Effector memory CD4-positive, alpha-beta T cell (primary cell): Measurements from ENCODE around the gene LARGE1.

ENCODE experiments used
- DNase-seq, 3 donors: peaks; one replicate each; pipeline ENCODE4 v3.0.0-alpha.2; 2020
- H3K27ac ChIP-seq: 2 replicates; pipeline ENCODE4 v1.7.0; 2013; ENCODE audit warnings: mild to moderate bottlenecking, low read length, moderate library complexity; ENCODE audit not compliant: insufficient read depth, poor library complexity, severe bottlenecking
- H3K27me3 ChIP-seq: replicated peaks from 2 replicates; pipeline ENCODE4 v1.7.0; 2013; ENCODE audit warnings: mild to moderate bottlenecking, low read length; ENCODE audit not compliant: insufficient read depth, control insufficient read depth, poor library complexity, severe bottlenecking
- H3K36me3 ChIP-seq: 2 replicates; pipeline ENCODE4 v1.7.0; 2013; ENCODE audit warnings: mild to moderate bottlenecking, low read length, moderate library complexity; ENCODE audit not compliant: control insufficient read depth, insufficient read depth
- H3K4me1 ChIP-seq: 2 replicates; pipeline ENCODE4 v1.7.0; 2013; ENCODE audit warnings: low read length, mild to moderate bottlenecking; ENCODE audit not compliant: control insufficient read depth, insufficient read depth, poor library complexity, severe bottlenecking
- H3K4me3 ChIP-seq: 2 replicates; pipeline ENCODE4 v1.7.0; 2013; ENCODE audit warnings: low read length, low read depth, mild to moderate bottlenecking; ENCODE audit not compliant: insufficient read depth, poor library complexity, severe bottlenecking
- H3K9me3 ChIP-seq: 2 replicates; pipeline ENCODE4 v1.7.0; 2013; ENCODE audit warnings: mild to moderate bottlenecking, low read length, moderate library complexity; ENCODE audit not compliant: control insufficient read depth

Gene LARGE1

DNA sequence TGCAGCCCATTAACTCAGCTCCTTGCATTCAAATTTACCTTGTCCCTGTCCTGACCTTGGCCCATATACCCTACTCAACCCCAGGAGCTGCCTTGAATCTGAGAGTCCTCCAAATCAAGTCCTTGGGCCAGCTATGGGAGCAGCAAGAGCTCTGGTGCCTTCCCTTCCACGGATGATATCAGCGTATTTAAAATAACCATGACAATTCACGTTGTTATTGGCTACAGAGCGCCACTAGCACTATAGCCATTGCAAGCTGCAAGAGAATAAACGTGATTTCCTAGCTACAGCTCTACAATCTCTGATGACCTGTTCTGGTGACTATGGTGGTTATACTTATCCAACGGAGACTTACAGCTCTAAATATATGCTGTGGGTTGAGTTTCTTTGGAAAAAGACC, 357.8 kb downstream of the LARGE1 start:
- no peak for DNase-seq
- Histone ChIP-seq H3K36me3 (no peaks in the 10 kb centered on the region), H3K4me1 (no peaks in the 10 kb centered on the region), H3K27me3 (no peaks in the 10 kb centered on the region), H3K4me3 (no peak overlapping the region), H3K27ac (no peak overlapping the region), H3K9me3 (no peaks in the 10 kb centered on the region)

DNA sequence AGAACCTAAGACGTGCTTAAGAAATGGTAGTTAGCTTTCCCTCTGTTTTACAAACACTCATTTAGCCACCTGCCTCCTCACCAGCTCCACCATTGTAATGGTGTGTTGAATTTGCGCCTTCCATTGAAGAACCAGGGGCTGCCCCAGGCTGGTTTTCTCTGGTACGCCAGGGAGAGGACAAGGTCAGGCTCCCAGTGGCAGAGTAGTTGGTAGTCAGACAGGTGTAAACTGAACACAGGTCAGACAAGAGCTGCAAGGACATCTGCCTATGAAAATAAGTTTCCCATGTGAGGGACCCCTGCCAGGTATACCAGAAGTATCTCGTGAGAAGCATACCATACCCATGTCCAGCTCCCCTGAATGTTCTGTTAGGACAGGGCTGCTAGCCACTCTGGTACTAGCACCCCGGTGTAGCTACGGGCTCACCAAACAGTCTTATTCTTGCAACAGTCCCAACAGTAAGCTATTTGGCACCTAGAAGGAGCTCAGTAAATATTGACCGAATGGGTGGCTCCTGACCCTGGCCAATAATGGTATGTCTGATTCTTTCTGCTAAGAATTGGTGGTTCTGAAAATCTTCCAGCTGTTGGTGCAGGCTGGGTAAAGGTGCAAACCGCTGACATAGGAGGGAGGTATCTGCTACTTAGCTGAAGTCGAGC, 359.0 kb downstream of the LARGE1 start:
- no peaks in the 10 kb centered on the region for H3K4me1 ChIP-seq
- no peaks in the 10 kb centered on the region for H3K9me3 ChIP-seq
- H3K27ac ChIP-seq = no peak overlapping the region
- no peaks in the 10 kb centered on the region for H3K27me3 ChIP-seq
- H3K36me3 ChIP-seq = no peaks in the 10 kb centered on the region
- no peak overlapping the region for H3K4me3 ChIP-seq
- no peak for DNase-seq

DNA sequence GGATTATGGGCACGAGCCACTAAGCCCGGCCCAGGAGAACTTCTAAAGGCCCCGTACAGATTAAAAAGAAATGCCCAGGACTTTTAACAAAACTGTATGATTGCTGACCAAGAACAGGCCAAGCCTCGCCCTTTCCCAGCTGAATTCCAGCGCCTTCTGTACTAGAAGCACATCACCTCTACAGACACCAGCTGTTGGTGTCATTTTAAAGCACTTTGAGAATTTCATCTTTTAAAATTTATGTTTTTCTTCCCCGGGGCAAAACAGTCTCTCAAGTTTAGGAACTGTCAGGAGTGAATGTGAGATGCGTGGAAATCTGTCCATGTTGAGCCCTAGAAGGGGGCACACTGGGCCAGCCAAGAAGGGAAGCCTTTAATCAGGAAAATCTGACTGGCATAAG, 362.4 kb downstream of the LARGE1 start:
- Histone ChIP-seq H3K27ac (no peak overlapping the region), H3K4me3 (no peak overlapping the region), H3K4me1 (no peaks in the 10 kb centered on the region), H3K9me3 (no peaks in the 10 kb centered on the region), H3K27me3 (no peaks in the 10 kb centered on the region), H3K36me3 (no peaks in the 10 kb centered on the region)
- DNase-seq = no peak

DNA sequence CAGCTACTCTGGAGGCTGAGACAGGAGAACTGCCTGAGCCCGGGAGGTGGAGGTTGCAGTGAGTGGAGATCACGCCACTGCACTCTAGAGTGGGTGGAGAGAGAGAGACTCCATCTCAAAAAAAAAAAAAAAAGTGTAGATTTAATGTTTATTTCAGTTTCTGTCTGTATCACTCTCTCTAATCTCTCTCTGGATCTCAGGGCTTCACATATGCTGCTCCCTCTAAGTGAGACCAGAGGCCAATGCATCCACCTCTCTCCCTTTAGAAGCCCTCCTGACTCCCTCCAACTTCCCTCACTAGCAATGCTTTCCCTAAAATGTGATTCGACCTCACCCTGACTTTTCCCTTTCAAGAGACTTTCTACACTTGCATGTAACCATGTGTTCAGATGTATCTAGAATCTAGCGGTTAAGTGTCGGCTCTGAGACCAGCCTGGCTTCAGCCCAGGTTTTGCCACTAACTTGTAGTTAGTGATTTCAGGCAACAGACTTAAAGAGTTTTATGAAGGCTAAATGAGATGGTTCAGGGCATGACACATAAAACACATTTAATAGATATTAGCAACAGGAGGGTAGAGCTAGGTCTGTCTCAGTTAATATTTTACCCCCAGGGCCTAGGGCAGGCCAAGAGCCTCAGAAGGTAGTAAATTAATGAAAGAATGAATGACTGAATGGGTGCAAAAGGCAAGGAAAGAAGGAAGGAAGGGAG, 364.3 kb downstream of the LARGE1 start:
- Histone ChIP-seq H3K27ac (no peak overlapping the region), H3K4me1 (no peaks in the 10 kb centered on the region), H3K36me3 (no peaks in the 10 kb centered on the region), H3K27me3 (no peaks in the 10 kb centered on the region), H3K9me3 (no peaks in the 10 kb centered on the region), H3K4me3 (no peak overlapping the region)
- no peak for DNase-seq

DNA sequence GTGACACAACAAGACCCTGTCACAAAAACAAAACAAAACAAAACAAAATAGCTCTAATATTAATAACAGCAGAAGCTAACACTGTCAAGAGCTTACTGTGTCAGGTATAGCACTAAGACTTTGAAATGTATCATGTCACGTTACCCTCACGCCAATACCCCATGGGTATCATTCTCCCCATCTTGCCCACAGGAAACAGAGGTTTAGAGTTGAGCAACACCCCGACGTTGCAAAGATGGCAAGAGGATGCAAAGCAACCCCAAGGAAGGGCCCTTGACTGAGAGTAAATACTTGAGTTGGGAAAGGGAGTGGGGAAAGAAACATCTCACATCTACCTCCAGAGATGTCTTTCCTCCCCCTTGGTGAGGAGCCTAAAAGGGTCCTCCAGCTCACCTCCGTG, 366.8 kb downstream of the LARGE1 start:
- no peaks in the 10 kb centered on the region for H3K4me1 ChIP-seq
- DNase-seq = no peak
- no peak overlapping the region for H3K4me3 ChIP-seq
- no peaks in the 10 kb centered on the region for H3K9me3 ChIP-seq
- no peaks in the 10 kb centered on the region for H3K27me3 ChIP-seq
- H3K27ac ChIP-seq = no peak overlapping the region
- H3K36me3 ChIP-seq = no peaks in the 10 kb centered on the region

DNA sequence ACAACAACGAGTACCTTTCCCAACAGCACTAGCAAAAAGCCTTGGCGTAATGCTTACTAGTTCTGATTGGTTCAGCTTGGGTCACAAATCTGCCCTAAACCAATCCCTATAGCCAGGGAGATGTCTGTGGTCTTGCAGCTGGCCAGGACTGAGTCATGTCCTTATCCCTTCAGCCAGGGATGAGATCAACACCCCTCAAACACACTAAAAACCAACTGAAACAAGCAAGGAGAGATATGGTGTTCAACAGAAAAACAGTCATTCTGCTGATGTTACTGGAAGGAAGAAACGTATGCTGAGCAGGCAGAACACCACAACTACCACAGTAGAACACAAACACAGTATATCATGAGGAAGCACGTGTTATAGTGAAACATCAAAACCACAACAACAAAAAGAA, 375.6 kb downstream of the LARGE1 start:
- no peaks in the 10 kb centered on the region for H3K4me1 ChIP-seq
- H3K36me3 ChIP-seq = no peaks in the 10 kb centered on the region
- no peak overlapping the region for H3K27ac ChIP-seq
- no peaks in the 10 kb centered on the region for H3K27me3 ChIP-seq
- H3K9me3 ChIP-seq = no peaks in the 10 kb centered on the region
- DNase-seq = no peak
- no peak overlapping the region for H3K4me3 ChIP-seq

DNA sequence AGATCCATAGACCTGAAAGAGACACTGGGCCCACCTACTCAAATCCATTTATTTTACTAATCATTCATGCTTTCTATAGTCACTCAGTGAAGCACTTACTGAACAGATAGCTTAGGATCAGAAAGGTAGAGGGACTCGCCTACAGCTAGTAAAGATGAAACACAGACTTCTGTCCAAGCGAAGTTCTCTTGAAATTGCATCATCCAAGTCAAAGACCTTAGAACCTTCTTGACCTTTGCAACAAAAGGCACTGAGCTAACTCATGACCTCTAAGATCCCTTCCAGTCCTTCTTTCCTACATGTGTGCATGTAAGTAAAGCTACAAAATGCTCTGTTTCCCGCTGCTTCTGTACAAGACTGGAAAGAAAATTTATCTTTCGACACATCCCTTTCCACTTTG, 377.6 kb downstream of the LARGE1 start:
- no peak overlapping the region for H3K27ac ChIP-seq

DNA sequence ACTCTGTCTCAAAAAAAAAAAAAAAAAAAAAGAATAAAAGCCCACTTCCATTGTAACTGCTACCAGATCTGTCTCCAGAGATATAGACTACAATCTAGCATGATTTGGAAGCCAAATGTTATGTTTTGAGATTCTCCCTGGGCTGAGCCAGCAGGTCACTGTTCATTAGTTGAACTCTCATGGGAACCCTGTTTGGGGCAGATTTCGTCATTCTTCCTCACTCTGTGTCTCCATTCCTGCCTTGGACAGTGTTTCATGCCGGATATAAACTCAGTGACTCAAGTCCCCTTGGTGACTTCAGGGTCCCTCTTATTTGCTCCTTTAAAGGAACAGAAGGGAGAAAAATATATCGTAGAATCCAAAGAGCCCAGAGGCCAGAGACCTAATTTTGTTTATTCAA, 378.1 kb downstream of the LARGE1 start:
- H3K36me3 ChIP-seq = no peaks in the 10 kb centered on the region
- no peak overlapping the region for H3K27ac ChIP-seq
- no peak overlapping the region for H3K4me3 ChIP-seq
- H3K27me3 ChIP-seq = no peaks in the 10 kb centered on the region
- no peaks in the 10 kb centered on the region for H3K4me1 ChIP-seq
- H3K9me3 ChIP-seq = no peaks in the 10 kb centered on the region
- DNase-seq = no peak

More for the DNA sequence above, 377.6 kb downstream of the LARGE1 start:
- Histone ChIP-seq H3K36me3 (no peaks in the 10 kb centered on the region), H3K4me3 (no peak overlapping the region), H3K27me3 (no peaks in the 10 kb centered on the region), H3K4me1 (no peaks in the 10 kb centered on the region), H3K9me3 (no peaks in the 10 kb centered on the region)
- no peak for DNase-seq

DNA sequence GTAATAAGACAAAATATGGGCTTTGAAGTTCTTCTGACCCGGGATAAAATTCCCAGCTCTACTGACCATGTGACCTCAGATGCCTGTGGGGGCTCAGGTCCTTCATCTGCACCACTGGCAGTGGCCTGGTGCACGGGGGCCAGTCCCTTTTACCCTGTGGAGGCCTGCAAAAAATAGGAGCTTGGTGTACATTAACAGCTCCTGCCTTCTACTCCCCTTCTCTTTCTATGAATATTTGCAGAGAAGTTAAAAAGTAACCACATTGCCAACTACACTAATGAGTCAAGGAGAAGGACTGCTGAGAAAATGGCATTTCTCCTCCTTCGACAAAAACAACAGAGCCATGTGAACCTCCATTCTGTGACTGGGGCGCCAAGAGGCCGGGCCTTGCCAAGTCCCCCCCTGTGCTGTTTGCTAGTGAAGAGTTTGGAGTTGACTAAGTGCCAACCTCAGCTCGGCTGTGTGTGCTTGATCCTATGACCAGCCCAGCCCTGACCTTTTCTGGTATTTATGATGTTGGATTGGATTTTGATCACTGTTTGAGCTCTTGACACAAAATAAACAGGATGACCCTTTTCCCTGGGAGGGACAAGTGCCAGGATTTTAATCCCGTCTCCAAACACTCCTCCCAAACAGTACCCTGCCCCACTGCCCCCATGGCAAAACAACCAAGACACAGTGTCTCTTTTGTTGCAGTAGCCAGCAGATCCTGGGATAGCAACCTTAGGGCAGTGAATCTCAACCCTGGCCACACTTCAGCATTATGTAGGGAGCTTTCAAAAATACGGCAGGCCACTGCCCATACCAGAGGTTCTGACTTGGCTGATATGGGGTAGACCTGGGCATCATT, 380.1 kb downstream of the LARGE1 start:
- no peak for DNase-seq

More for the DNA sequence above, 380.1 kb downstream of the LARGE1 start:
- H3K4me1 ChIP-seq = no peaks in the 10 kb centered on the region
- no peaks in the 10 kb centered on the region for H3K36me3 ChIP-seq
- H3K9me3 ChIP-seq = no peaks in the 10 kb centered on the region
- no peaks in the 10 kb centered on the region for H3K27me3 ChIP-seq
- no peak overlapping the region for H3K27ac ChIP-seq
- H3K4me3 ChIP-seq = no peak overlapping the region
